ENCODE measurements around the gene MYO1D. TPM values are rescaled to one million over a fixed set of nuclear protein-coding genes. Genes with fewer than 3 reads are reported as not detected.

Gene MYO1D
- total RNA-seq, 4 donors from 2014 or later, result 36.9 to 49.2 (median 39.5) TPM

DNA sequence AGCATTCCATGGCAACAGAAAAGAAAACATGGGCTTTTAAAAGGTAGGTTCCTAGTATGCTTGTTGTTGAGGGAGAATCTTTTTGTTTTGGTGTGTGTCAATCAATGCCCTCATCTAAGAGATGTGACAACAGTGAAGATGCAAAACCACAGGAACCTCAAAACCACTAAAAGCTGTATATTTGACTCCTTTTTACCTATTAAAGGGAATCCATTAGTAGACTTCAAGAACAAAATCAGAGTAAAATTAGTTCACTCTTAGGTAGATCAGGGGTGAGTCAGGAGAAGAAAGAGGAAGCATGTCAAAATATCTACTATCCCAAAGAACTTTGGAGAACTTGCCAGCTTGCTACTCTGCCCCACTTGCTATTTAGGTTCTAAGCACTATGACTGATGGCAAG, 301.1 kb downstream of the MYO1D start:
- DNase-seq (ENCODE audit: low spot score) (no peak), ATAC-seq (ENCODE audit: low FRiP score) (no peak)
- TF ChIP-seq, protein P1, sequence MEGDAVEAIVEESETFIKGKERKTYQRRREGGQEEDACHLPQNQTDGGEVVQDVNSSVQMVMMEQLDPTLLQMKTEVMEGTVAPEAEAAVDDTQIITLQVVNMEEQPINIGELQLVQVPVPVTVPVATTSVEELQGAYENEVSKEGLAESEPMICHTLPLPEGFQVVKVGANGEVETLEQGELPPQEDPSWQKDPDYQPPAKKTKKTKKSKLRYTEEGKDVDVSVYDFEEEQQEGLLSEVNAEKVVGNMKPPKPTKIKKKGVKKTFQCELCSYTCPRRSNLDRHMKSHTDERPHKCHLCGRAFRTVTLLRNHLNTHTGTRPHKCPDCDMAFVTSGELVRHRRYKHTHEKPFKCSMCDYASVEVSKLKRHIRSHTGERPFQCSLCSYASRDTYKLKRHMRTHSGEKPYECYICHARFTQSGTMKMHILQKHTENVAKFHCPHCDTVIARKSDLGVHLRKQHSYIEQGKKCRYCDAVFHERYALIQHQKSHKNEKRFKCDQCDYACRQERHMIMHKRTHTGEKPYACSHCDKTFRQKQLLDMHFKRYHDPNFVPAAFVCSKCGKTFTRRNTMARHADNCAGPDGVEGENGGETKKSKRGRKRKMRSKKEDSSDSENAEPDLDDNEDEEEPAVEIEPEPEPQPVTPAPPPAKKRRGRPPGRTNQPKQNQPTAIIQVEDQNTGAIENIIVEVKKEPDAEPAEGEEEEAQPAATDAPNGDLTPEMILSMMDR (IDR thresholded peaks at IDR 0.05), result no peak

DNA sequence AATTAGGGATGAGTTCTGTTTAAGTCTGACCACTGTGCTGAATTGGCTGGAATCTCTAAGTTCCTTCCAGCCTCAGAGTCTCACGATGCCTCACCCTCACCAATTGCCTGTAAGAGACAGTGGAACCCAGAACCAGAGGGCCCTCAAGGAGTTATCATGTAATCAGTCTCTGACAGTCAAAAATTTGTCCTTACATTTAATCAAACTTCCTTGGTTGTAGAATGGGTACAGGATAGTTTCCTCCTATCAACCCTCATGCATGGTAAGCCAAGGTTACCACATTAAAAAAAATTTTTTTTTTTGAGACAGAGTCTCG, 306.9 kb downstream of the MYO1D start:
- DNase-seq (ENCODE audit: low spot score), result no peak
- TF ChIP-seq, protein P1 (IDR thresholded peaks at IDR 0.05), result no peak
- no peak for ATAC-seq (ENCODE audit: low FRiP score)

DNA sequence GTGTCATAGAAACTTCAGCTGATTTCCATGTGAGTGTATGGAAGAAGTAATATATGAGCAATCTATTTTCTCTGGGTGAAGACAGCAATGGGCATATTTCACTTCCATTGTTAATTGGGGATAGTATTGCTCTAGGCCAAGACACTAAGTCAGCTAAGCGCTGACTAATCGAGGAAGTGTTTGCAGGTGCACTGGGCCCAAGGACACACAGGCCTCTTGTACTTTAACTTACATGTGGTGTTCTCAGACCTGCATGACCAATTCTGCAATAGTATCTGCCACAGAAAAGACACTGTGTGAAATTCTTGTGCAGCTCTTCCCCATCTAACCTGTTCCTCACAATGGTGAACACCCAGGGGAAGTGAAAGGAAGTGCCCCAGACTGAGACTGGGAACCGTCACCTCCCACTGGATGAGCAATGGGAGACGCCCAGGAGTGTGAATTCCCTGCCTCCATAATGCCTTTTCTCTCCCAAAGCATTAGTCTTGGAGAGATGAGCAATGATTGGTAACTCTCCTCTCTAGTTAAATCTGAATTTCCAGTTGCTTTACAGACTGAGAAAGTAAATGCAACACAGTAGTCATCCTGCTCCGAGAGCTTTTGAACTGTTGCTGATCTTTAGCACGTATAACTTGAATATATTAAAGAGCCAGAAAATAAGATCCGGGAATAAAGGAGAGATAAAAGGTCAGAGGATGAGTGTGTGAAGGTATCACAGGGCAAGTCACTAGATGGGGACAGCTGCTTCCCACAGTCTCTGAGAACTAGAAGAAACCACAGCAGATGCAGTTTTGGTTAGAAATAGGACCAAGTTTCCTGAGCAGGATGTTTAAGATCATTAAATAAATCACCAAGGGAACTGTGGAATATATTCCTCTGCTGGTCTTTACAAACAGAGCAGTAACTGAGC, 307.5 kb downstream of the MYO1D start:
- ATAC-seq (ENCODE audit: low FRiP score) (no peak), DNase-seq (ENCODE audit: low spot score) (no peak)
- TF ChIP-seq, protein P1 (IDR thresholded peaks at IDR 0.05), result no peak

DNA sequence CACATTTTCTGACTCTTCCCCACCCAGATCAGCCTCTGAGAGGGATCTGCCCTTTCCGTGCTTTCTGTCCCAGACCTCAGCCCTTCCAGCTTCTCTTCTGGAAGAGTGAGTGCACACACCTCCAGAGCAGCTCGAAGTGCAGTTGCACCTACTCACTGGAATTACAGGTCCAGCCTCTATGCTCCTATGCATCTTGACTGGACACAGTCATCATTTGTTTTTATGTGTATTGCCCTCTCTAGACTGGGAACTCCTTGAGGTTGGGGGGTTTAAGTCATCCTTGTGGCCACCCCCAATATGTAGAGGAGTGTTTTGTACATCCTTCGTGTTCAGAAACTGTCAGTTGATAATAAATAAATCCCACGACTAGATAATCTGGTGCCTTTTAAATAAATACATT, 308.2 kb downstream of the MYO1D start:
- ATAC-seq (ENCODE audit: low FRiP score) (no peak), DNase-seq (ENCODE audit: low spot score) (no peak)
- TF ChIP-seq, protein P1 (IDR thresholded peaks at IDR 0.05), result no peak

DNA sequence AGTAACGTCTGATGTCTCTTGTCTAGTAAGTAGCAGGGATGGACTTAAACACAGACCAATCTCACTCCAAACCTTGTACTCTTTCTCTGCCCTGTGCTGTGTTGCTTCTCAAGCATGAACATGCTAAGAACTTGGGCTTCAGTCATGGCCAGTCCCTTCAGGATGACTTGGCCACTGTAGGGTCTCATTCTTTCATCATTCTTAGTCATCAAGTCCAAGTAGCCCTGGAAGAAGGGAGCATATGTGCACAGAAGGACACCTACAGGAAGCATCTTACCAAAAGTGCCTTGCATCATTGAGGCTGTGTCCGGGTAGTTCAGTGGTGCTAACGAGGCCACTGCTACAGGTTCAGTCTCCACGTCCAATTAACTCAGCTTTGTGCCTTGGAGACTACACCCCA, 309.4 kb downstream of the MYO1D start:
- TF ChIP-seq, protein P1 (IDR thresholded peaks at IDR 0.05), result no peak
- ATAC-seq (ENCODE audit: low FRiP score) (no peak), DNase-seq (ENCODE audit: low spot score) (no peak)

DNA sequence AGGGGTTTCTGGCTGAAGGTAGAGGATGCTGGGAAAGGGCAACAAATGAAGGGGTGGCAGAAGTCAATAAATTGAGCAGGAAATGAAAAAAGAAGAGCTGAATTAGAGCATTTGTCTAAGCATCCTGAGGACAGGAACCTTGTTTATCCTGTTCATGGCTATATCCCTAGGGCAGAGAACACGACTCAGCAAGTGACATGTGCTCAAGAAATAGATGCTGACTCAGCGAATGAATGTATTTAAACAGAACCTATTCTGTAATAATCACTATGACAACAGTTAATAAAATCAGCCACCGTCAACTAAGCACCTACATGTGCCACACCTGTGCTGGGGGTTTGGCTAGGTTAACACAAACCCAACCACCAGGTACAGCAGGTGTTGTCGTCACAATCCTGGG, 309.8 kb downstream of the MYO1D start:
- DNase-seq (ENCODE audit: low spot score) (no peak), ATAC-seq (ENCODE audit: low FRiP score) (no peak)
- TF ChIP-seq, protein P1 (IDR thresholded peaks at IDR 0.05), result no peak

DNA sequence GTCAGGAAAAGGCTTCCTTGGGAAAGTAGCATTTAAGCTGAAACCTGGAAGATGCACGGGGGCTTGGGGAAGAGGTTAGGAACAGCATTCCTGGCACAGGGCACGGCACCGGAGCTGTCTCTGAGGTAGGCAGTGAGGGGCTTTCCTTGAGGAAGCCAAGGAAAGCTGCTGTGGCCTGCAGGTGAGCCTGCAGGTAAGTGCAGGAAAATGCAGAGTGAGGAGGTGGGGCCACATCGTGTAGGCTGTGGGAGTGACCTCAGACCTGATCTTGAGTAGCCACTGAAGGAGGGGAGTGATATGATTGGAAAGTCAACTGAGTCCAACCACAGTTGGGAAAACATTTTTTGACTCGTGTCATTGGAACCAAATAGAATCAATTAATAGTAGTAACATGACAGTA, 310.6 kb downstream of the MYO1D start:
- ATAC-seq (ENCODE audit: low FRiP score) (no peak), DNase-seq (ENCODE audit: low spot score) (no peak)
- TF ChIP-seq, protein P1 (IDR thresholded peaks at IDR 0.05), result no peak

All from omental fat pad (tissue), 4 donors.